ENCODE results near the gene NEXN.
"Not testable (repeated sequence)": the region's sequence is repeated elsewhere in the genome, so short reads cannot be mapped to it uniquely, and the experiment has no call there.

Gene NEXN

DNA sequence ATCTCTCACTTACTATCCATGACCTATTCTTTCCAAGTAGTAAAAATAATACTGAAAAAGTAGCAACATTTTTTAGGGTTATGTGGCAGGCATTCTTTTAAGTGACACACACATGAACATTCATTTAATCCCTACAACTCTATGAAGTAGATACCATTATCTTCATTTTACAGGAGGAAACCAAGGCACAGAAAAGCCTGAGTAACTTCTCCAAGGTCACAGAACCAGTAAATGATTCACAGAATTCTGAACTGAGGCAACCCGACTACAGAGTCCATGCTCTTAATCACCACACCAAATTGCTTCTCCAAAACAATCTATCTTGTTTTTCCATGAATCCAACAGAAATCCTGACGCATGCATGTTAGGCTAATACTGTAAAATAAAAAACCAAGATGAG lies 73.0 kb downstream of the NEXN start:
- DNase-seq (ENCODE audit: low spot score), result no peak

DNA sequence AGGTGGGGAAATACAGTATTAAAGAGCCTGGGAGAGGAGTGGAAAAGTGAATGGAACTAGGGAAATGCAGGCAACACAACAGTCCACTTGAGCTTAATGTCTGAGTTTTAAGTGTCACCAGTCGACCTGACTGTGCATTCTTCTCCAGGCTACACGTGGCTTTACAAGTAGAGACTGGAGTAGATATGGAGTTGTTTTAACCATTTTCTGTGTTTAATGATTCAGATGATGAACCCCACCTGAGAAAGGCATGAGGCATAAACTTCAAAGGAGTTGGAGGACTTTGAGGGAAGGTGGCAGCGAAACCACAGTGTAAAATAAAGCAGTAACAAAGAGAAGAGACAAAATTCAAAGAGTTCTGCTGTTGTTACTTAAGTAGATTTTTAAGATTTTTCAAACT lies 77.9 kb downstream of the NEXN start:
- no peak for DNase-seq (ENCODE audit: low spot score)

DNA sequence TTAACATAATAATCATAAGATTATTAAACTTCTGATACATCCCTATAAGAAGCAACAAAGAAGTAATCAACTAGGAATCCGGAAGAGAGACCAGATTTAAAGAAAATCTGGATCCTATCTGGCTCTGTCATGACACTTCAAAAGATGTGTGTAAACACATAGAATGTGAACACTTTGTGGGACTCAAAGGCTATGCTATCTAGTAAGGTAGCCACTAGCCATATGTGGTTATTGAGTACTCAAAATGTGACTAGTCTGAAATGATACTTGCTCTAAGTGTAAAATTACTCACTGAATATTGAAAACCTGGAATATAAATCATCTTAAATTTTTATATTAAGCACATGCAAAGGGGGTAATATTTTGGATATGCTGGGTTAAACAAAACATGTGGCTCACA lies 81.8 kb downstream of the NEXN start:
- no peak for DNase-seq (ENCODE audit: low spot score)

DNA sequence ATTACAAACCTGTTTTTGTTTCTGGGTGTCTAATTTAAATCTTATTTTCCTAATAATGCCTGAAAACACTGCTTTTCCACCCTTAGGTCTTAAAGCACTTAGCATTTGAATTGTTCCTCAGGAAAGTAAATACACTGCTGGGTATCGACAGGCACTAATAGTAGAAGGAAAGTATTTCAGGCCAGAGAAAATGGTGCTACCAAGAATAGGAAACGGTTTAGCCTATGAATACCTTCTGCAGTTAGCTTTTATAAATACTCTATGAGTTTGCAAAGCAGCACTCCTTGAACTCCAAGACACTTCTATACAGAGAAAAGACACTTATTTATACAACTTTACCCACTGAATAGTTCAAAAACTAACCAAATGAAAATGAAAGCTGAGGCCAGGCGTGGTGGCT lies 83.7 kb downstream of the NEXN start:
- DNase-seq (ENCODE audit: low spot score), result no peak

DNA sequence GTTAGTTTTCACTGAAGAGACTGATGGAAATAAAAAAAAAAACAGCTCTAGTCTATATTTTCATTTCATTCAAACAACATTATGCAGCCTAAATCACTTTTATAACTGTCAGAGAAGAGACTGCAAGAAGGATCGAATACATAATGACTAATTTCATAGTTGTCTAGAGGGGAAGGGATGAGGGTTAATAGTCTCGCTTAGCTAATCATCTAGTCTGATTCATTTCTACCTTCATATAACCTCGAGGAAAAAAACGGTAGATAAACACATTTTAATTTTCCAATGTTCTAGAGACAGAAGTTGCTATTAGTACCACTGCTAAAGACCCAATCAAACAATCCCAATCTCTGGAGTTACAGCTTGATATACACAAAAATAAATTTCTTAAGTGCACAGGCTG lies 87.0 kb downstream of the NEXN start:
- DNase-seq (ENCODE audit: low spot score), result peak; percentile 70

DNA sequence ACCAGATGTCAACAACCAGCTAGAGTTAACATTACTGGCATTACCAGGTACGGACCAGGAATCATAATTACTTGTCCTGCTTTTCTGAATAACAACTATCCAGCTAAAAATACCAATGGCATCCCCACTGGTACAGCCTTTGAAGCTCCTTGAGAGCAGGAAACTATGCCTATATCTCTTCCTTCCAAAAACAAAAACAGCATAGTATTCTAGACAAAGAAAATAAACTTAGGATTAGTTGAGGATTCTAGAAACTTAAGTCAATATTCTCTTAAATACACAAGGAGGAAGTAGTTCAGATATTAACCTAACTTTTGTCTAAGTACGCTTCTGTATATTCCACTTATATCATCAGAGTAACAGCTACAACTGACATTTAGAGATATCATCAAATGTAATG lies 87.5 kb downstream of the NEXN start:
- peak; percentile 30 for DNase-seq (ENCODE audit: low spot score)

DNA sequence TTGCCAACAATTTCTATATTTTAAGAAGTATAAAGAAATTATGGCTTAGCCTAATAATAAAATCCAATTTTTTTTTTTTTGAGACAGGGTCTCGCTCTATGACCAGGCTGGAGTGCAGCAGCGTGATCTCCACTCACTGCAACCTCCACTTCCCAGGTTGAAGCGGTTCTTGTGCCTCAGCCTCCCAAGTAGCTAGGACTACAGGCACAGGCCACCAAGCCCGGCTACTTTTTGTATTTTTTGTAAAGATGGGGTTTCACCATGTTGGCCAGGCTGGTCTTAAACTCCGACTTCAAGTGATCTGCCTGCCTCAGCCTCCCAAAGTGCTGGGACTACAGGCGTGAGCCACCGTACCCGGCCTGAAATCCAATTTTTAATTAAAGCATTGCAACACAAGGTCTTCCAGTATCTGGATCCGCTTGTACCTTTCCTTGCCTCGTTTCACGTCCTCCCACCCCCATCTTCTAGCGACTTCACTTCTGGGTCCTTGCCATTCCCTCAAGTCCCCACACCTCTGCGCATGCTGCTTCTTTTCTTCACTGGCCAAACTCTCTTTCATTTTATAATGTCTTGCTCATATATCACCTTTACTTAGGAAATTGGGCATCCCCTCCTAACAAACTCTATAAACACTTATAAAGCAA lies 88.1 kb downstream of the NEXN start:
- peak; percentile 45 for DNase-seq (ENCODE audit: low spot score)

DNA sequence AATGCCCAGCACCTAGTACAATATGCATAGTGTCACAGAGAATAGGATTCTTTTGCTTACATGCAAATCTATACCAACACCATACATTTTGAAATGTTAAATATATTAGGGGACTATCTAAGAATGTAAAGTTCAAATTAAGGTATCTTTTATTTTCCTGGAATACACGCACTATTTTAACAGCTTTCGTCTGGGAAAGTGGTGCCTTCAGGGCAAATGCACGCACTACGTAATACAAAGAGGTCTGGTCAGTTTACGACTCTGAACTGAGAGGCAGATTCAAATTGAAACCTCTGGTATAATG lies 89.5 kb downstream of the NEXN start:
- no peak for DNase-seq (ENCODE audit: low spot score)

DNA sequence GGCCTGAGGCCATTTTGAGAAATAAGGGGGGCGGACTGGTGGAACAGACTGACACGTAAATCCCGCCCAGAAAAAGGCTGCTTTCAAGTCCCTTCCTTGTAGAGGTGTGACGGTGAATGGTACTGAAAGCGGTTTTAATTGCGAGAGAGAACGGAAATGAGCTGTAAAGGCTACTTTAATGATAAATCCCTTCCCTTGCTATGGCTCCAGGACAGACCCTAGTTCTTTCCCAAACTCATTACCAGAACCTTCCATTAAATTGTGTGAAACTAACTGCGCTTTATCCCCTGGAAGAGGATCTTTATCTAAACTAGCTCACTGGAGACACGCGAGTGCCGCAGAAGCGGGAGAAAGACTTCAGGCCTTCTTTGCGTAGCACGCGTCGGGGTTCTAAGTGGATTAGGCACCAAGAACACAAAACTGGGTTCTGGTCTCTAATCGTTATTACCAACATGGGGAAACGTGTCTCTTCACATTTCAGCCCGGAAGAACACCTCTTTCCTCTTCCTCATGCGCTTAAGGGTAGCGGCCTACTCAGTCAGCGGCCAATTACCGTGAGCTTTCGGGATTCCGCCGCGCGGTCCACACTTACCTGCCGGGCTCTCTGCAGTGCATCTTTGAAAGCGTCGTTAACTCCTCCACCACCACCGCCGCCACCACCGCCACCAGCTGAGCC lies 90.0 kb downstream of the NEXN start:
- DNase-seq (ENCODE audit: low spot score), result peak; percentile 96

DNA sequence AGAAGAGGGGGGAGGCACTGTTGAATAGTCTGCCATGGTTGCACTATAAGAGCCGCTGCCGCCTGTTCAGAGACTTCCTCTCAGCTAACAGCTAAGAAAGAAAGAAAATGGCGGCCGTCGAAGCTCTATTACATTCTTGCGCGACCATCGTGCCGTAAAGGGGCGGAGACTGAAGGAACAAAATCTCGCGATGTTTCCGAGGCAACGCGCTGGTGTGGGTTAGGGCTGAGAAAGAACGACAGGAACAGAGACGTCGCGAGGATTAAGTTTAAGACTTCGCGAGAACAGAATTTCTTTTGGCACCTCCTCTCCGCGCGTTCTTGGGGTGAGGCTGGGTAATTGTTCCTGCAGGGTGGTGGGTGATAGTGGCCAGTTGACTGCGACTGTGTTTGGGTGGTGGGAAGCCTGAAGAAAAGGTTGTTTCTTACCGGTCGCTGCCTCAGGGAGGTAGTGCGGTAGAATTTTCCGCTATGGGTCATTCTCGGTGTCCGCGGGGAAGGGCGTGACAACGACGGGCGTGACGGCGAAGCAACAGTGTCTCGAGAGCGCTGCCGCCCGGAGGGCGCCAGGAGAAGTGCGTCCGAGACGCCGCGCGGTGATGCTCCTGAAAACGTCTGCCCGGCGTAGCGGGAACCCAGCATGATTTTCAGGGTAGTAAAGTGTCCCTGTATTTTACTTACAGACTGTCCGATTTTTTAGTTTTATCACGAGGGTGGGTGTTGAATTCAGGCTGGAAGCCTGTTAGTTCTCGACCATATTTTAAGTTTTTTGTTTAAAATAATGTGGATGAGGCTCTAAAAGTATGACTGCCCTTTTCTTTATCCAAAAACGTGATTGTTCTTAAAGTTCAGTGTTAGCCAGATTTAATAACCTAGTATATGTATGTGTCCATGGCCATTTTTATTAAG lies 90.8 kb downstream of the NEXN start, which contains the start of gene FUBP1:
Gene FUBP1, minus strand, starts transcription at position 104 of the 908 bp plus-strand sequence. Its CDS starts 68 bp downstream, at position 36.
- peak; percentile 99 for DNase-seq (ENCODE audit: low spot score)

DNA sequence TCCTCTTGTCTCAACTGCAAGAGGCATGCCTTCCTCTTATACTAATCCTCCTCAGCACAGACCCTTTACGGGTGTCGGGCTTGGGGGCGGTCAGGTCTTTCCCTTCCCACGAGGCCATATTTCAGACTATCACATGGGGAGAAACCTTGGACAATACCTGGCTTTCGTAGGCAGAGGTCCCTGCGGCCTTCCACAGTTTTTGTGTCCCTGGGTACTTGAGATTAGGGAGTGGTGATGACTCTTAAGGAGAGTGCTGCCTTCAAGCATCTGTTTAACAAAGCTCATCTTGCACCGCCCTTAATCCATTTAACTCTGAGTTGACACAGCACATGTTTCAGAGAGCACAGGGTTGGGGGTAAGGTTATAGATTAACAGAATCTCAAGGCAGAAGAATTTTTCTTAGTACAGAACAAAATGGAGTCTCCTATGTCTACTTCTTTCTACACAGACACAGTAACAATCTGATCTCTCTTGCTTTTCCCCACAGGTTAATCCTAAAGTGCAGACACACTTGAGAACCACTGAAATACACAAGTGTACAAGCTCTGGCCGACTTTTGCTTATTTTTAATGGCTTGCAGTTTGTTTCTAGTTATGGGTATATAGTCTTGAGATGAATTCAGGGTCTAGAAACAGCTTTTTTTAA lies 95.0 kb downstream of the NEXN start:
- DNase-seq (ENCODE audit: low spot score), result not testable (repeated sequence)

DNA sequence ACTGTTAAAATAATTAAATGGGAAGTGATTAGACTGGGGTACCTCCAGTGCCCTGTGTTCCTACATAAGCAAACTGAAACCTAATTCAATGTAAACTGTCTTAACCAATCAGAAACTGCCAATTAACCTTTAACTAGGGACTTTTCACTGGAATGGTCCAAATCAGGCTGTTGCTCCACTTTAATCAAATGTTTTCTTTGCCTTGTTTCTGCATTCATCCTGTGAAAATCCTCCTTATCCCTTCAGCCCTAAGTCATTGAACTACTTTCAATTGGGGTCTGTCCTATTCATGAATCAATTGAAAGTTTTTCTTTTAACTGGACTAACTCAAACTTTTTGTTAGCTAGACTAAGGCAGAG lies 95.6 kb downstream of the NEXN start:
- no peak for DNase-seq (ENCODE audit: low spot score)

DNA sequence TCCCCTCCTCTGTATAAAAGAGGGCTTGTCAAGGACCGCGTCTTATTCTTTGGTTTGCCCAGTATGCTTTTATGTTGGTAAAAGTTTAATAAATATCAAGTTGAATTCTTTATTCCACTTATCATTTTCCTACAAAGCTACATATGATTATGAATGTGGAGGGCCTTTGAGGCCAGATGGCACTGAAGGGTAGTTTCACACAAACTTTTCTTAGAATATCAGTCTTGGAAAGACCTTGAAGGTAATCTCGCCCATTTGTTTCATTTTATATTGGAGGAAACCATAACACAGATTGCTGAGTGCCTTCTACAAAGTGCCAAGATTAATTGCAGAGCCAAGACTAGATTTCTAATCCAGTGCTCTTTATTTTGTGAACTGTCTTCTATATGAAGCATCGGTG lies 96.2 kb downstream of the NEXN start:
- no peak for DNase-seq (ENCODE audit: low spot score)

DNA sequence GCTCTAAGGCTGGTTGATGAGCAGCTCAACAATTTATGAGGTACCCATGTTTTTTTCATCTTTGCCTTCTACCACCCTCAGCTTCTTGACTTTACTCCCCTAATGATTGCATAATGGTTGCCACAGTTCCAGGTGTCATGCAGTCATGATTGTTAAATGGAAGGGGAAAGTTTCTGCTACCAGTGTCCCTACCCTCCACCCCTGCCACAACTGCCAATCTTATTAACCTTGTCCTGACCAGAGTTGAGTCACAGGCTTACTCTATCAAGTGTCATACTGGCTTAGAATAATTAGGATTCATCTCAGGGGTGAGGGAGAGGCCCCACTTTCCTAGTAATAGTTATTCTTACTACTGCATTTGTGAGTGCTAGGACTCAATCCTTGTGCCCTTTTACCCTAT lies 98.4 kb downstream of the NEXN start:
- peak; percentile 63 for DNase-seq (ENCODE audit: low spot score)

DNA sequence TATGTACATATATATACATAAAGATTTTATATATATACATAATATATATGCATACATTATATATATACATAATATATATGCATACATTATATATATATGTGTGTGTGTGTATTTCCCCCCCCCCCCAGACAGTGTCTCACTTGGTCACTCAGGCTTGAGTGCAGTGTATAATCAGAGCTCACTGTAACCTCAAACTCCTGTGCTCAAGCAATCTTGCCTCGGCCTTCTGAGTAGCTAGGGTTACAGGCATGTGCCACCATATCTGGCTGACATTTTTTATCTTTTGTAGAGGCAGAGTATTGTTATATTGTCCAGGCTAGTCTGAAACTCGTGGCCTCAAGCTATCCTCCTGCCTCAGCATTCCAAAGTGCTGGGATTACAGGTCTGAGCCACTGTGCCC lies 99.5 kb downstream of the NEXN start:
- no peak for DNase-seq (ENCODE audit: low spot score)

DNA sequence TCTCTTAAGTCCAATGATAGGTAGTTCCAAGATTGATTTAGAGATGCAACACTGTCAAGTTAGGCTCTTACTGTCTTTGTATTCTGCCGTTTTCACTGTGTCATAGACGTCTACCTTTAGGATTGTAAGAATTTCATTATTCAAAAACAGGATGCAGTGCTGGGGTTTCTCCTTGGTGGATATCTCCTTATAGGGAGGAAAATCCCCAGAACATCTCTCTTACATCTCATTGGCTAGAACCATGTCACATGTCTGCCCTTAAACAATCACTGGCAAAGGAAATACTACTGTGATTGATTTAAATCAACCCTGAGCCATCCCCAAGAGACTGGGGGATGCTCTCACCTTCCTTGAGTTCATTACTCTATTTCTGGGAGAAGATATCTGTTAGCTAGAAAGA lies 101.3 kb downstream of the NEXN start:
- no peak for DNase-seq (ENCODE audit: low spot score)

DNA sequence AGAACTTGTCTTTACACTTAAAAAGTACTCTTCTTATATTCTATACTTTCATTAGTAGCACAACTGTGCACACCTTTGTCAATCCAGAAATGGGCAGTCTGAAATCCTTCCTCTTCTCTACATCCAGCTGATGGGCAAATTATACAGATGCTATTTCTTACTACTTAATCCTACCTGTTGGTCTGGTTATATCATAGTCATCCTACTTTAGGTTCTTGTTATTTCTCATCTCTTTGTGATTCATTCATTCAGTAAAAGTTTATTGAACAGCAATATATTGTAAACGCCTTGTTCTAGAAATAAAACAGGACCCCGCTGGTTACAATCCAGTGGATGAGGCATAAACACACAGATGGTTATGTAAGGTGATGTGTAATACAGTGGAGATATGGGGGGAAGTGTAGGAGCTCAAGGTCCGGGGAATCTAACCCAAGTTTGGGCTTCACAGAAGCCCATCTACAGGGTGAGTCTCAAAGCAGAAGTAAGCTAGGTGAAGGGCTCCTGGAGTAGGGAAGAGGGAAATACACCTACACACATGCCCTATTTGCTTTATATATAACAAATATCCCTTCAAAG lies 102.3 kb downstream of the NEXN start:
- no peak for DNase-seq (ENCODE audit: low spot score)

DNA sequence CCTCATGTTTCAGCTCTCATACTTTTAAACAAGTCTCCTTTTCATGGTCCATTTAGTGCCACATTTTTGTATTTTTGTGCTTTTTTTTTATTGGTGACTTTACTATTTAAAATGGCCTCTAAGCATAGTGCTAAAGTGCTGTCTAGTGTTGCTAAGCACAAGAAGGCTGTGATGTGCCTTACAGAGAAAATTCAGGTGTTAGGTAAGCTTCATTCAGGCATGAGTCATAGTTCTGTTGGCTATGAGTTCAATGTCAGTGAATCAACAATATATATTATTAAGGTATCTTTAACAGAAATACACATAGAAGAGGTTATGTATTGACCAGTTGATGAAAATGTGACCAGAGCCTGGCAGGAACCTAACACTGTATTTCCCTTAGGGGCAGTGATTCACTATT lies 103.2 kb downstream of the NEXN start:
- DNase-seq (ENCODE audit: low spot score), result no peak

Data from RKO (cell line).